PC-3 (cell line): ENCODE measurements around the gene ECE1. TPM values are rescaled to one million over a fixed set of nuclear protein-coding genes. Genes with fewer than 3 reads are reported as not detected.
"Not testable (repeated sequence)": the region's sequence is repeated elsewhere in the genome, so short reads cannot be mapped to it uniquely, and the experiment has no call there.

ENCODE experiments used
- ATAC-seq: fragments of 200-7000 bp; cut with Tn5 transposase; 2 replicates; pipeline ENCODE4 v1.9.1; 2020; ENCODE audit warnings: mild to moderate bottlenecking, moderate library complexity
- BruUV-seq: library from RNA; stranded (reverse); fragments of 400-500 nt; replicated peaks from 2 replicates; lab custom pipeline; 2021; lab: Mats Ljungman, UMichigan
- CTCF ChIA-PET: fragments of 300-600 bp; sonication (Branson Sonifier 250); formaldehyde crosslinking; loops from one replicate; lab custom pipeline; 2022; ENCODE audit warnings: antibody characterized with exemption; lab: Charles Lee
- POLR2A ChIA-PET: fragments of 300-600 bp; sonication (Branson Sonifier 250); formaldehyde crosslinking; loops from one replicate; lab custom pipeline; 2022; ENCODE audit warnings: antibody characterized with exemption; ENCODE audit not compliant: unreplicated experiment; lab: Charles Lee
- DNase-seq: peaks from one replicate; pipeline ENCODE4 v3.0.0-alpha.2; 2015
- H2AFZ ChIP-seq: fragments of 300-600 bp; sonication (generic); 2 replicates; pipeline ENCODE4 v1.6.0; 2016; ENCODE audit warnings: antibody characterized with exemption, low read length
- H3F3A ChIP-seq: fragments of 300-600 bp; sonication (generic); one replicate; pipeline ENCODE4 v1.6.0; 2017; ENCODE audit warnings: antibody characterized with exemption, low read length, control low read depth, mild to moderate bottlenecking; ENCODE audit not compliant: unreplicated experiment
- H3K27ac ChIP-seq: fragments of 300-600 bp; sonication (generic); 2 replicates; pipeline ENCODE4 v1.5.1; 2016; ENCODE audit warnings: mild to moderate bottlenecking, low read length
- H3K27me3 ChIP-seq: fragments of 300-600 bp; sonication (generic); 2 replicates; pipeline ENCODE4 v1.6.1; 2016; ENCODE audit warnings: low read length, mixed read lengths
- H3K36me3 ChIP-seq: fragments of 300-600 bp; sonication (generic); 2 replicates; pipeline ENCODE4 v1.6.1; 2016; ENCODE audit warnings: low read depth, mixed run types, low read length, mixed read lengths
- H3K4me1 ChIP-seq: fragments of 300-600 bp; sonication (generic); 2 replicates; pipeline ENCODE4 v1.5.1; 2016; ENCODE audit warnings: low read length; ENCODE audit not compliant: insufficient read depth
- H3K4me2 ChIP-seq: fragments of 300-600 bp; sonication (generic); 2 replicates; pipeline ENCODE4 v1.6.0; 2016; ENCODE audit warnings: low read length
- H3K4me3 ChIP-seq: fragments of 300-600 bp; sonication (generic); 2 replicates; pipeline ENCODE4 v1.5.1; 2016; ENCODE audit warnings: mild to moderate bottlenecking, low read length, mixed read lengths
- H3K79me2 ChIP-seq: fragments of 300-600 bp; sonication (generic); 2 replicates; pipeline ENCODE4 v1.6.1; 2017; ENCODE audit warnings: low read length, mixed read lengths
- H3K9ac ChIP-seq: fragments of 300-600 bp; sonication (generic); 2 replicates; pipeline ENCODE4 v1.6.0; 2016; ENCODE audit warnings: mild to moderate bottlenecking, low read length
- H3K9me2 ChIP-seq: fragments of 300-600 bp; sonication (generic); replicated peaks from 2 replicates; pipeline ENCODE4 v1.6.1; 2016; ENCODE audit warnings: mixed run types, low read length, mixed read lengths
- H3K9me3 ChIP-seq: fragments of 300-600 bp; sonication (generic); 2 replicates; pipeline ENCODE4 v1.6.1; 2016; ENCODE audit warnings: low read length, mixed read lengths
- H4K20me1 ChIP-seq: fragments of 300-600 bp; sonication (generic); 2 replicates; pipeline ENCODE4 v1.6.1; 2016; ENCODE audit warnings: low read length, mixed read lengths
- EZH2 ChIP-seq: fragments of 300-600 bp; sonication (generic); IDR thresholded peaks from one replicate; pipeline ENCODE4 v1.6.1; 2017; ENCODE audit warnings: antibody characterized with exemption, mild to moderate bottlenecking, low read length; ENCODE audit not compliant: unreplicated experiment
- EZH2phosphoT487 ChIP-seq: fragments of 300-600 bp; sonication (generic); IDR thresholded peaks from 2 replicates; pipeline ENCODE4 v1.6.1; 2018; ENCODE audit warnings: mild to moderate bottlenecking, antibody characterized with exemption, low read length, borderline replicate concordance
- intact Hi-C: fragments of 100-400 bp; cut with micrococcal nuclease; formaldehyde crosslinking; loops from 2 replicates; pipeline ENCODE4 v1.9.0; 2023
- total RNA-seq: library from RNA; depleted of rRNA; stranded (reverse); fragments of >200 nt; gene quantifications from 2 replicates; pipeline ENCODE4 v1.2.3, GENCODE V29; 2014
- TF ChIP-seq, protein P1 (sequence below): fragments of 300-600 bp; sonication (generic); conservative IDR thresholded peaks from 2 replicates; pipeline ENCODE4 v1.5.1; 2017; ENCODE audit warnings: antibody characterized with exemption, low read depth, mild to moderate bottlenecking, low read length

Gene ECE1
- total RNA-seq, 1 experiment from 2014 or later = 86.8 TPM

DNA sequence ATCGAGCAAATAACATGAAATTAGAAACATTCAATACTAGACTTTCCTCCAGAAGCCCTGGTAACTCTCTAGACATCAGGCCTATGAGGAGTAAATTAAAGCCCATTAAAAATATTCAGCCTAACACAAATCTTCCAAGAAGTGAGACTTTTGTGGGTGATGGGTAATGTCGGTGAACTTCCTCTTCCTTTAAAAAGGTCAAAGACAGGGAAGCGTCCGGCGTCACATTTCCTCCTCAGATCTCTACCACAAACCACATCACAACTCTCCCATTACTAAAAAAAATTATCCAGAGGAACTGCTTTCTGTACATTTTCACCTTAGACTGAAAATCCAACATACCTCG, 115.0 kb downstream of the ECE1 start:
- intact Hi-C loops = loop anchor here (5.0 to 10.0 kb wide), 3 partner anchors 60 to 603 kb away; no protein-coding TSS in a partner anchor
- H3K4me2 ChIP-seq = peak overlapping the region; percentile 81
- no peak overlapping the region for H3K27ac ChIP-seq
- ATAC-seq (no peak), DNase-seq (peak; percentile 27)
- ChIA-PET CTCF (no interaction called here), POLR2A (no interaction called here)
- H3K9me2 ChIP-seq = no peaks in the 10 kb centered on the region
- peak overlapping the region; percentile 2; the same call in 1 of the 2 replicates for H2AFZ ChIP-seq
- H3K79me2 ChIP-seq = peaks cover 53% of the 10 kb centered on the region
- no peaks in the 10 kb centered on the region for H3F3A ChIP-seq
- peak overlapping the region; percentile 81 for H3K9ac ChIP-seq
- H3K4me3 ChIP-seq = peak overlapping the region; percentile 91
- no peaks in the 10 kb centered on the region for H3K9me3 ChIP-seq
- H3K36me3 ChIP-seq = no peaks in the 10 kb centered on the region
- H4K20me1 ChIP-seq = peaks cover 13% of the 10 kb centered on the region
- TSS peak; percentile 56 for BruUV-seq
- H3K27me3 ChIP-seq = no peaks in the 10 kb centered on the region
- TF ChIP-seq, protein P1, sequence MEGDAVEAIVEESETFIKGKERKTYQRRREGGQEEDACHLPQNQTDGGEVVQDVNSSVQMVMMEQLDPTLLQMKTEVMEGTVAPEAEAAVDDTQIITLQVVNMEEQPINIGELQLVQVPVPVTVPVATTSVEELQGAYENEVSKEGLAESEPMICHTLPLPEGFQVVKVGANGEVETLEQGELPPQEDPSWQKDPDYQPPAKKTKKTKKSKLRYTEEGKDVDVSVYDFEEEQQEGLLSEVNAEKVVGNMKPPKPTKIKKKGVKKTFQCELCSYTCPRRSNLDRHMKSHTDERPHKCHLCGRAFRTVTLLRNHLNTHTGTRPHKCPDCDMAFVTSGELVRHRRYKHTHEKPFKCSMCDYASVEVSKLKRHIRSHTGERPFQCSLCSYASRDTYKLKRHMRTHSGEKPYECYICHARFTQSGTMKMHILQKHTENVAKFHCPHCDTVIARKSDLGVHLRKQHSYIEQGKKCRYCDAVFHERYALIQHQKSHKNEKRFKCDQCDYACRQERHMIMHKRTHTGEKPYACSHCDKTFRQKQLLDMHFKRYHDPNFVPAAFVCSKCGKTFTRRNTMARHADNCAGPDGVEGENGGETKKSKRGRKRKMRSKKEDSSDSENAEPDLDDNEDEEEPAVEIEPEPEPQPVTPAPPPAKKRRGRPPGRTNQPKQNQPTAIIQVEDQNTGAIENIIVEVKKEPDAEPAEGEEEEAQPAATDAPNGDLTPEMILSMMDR = no peak
- no peak for TF ChIP-seq EZH2phosphoT487
- TF ChIP-seq EZH2 = no peak
- peaks cover 13% of the 10 kb centered on the region for H3K4me1 ChIP-seq

DNA sequence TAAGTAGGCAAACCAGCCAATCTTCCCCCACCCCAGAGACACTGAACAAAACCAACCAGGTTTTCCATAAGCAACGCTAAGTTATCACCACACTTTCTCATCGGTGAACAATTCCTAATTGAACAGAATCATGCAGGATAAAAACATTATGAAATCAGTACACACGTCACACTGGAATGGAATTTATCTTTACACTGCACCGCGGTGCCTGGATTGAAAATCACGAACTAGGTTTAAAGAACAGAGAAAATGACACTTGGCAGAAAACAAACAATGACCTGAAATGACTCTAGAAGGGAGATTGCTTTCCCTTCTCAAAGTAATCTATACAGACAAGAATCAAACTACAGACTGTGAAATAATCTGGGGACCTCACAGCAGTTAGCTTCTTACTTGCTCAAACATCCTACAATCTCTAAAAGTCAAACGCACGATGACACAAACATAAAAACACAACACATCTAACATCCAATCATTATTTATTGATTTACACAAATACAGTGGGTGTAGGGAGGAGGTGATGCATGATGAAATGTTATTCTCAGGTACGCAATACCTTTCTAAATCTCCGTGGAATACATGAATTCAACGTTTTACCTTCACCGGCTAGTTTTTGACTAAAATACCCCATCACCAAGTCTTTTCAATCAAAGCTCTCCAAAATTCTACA, 115.5 kb downstream of the ECE1 start:
- Histone ChIP-seq H3K9me2 (no peaks in the 10 kb centered on the region), H3K36me3 (no peaks in the 10 kb centered on the region), H2AFZ (0 out of 2 replicates have a peak overlapping the region, but pooled peaks have one; percentile 2), H4K20me1 (peaks cover 13% of the 10 kb centered on the region), H3K4me2 (peak overlapping the region; percentile 81), H3K9ac (peak overlapping the region; percentile 81), H3K79me2 (peaks cover 56% of the 10 kb centered on the region), H3K27me3 (no peaks in the 10 kb centered on the region), H3K4me1 (peaks cover 13% of the 10 kb centered on the region), H3K9me3 (no peaks in the 10 kb centered on the region), H3F3A (no peaks in the 10 kb centered on the region), H3K27ac (no peak overlapping the region), H3K4me3 (peak overlapping the region; percentile 91)
- ATAC-seq (no peak), DNase-seq (peak; percentile 27)
- intact Hi-C loops = loop anchor here (5.0 to 10.0 kb wide), 3 partner anchors 60 to 602 kb away; no protein-coding TSS in a partner anchor
- ChIA-PET CTCF (no interaction called here), POLR2A (no interaction called here)
- no TSS peak for BruUV-seq
- no peak for TF ChIP-seq EZH2phosphoT487
- TF ChIP-seq, protein P1 = no peak
- no peak for TF ChIP-seq EZH2

DNA sequence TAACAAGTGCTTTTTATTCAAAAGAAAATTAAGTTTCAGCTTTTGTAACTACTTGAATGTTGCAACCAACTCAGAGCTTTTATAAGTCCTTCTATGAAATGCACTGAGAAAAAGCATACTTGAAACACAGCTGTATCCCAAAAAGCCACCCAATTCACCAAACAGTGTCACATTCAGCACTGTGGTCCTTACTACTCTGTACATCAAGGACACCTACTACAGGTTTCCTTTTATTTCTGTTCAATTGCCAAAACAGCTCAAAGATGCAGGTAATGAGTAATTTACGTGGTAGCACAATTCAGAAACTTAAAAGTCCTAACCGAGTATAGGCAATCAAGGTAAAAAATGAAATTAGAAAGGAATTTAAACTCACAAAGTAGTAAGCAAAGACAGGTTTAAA, 116.0 kb downstream of the ECE1 start:
- ChIA-PET CTCF (no interaction called here), POLR2A (no interaction called here)
- no peak for ATAC-seq
- no peak overlapping the region for H3K27ac ChIP-seq
- TF ChIP-seq EZH2 (no peak), EZH2phosphoT487 (no peak)
- TF ChIP-seq, protein P1 = no peak
- no peaks in the 10 kb centered on the region for H3F3A ChIP-seq
- peak overlapping the region; percentile 81; the same call in 1 of the 2 replicates for H3K9ac ChIP-seq
- H3K4me2 ChIP-seq = peak overlapping the region; percentile 81
- H3K4me1 ChIP-seq = peaks cover 13% of the 10 kb centered on the region
- H3K4me3 ChIP-seq = peak overlapping the region; percentile 91
- intact Hi-C loops = loop anchor here (10.0 kb wide), 1 partner anchor 59 kb away; no protein-coding TSS in a partner anchor
- no peak for DNase-seq
- peaks cover 13% of the 10 kb centered on the region for H4K20me1 ChIP-seq
- H2AFZ ChIP-seq = no peak overlapping the region
- no peaks in the 10 kb centered on the region for H3K9me3 ChIP-seq
- no peaks in the 10 kb centered on the region for H3K9me2 ChIP-seq
- no peaks in the 10 kb centered on the region; the same call in 1 of the 2 replicates for H3K36me3 ChIP-seq
- peaks cover 60% of the 10 kb centered on the region for H3K79me2 ChIP-seq
- no peaks in the 10 kb centered on the region for H3K27me3 ChIP-seq
- BruUV-seq = no TSS peak

DNA sequence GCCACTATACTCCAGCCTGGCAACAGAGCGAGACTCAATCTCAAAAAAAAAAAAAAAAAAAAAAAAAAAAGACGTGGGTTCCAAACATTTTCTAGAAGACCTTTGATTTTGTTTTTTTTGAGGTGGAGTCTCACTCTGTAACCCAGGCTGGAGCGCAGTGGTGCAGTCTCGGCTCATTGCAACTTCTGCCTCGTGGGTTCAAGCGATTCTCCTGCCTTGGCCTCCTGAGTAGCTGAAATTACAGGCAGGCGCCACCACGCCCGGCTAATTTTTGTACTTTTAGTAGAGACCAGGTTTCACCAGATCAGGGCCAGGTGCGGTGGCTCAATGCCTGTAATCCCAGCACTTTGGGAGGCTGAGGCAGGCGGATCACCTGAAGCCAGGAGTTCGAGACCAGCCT, 117.2 kb downstream of the ECE1 start:
- POLR2A ChIA-PET, CTCF ChIA-PET, H2AFZ ChIP-seq, DNase-seq, H3K9me3 ChIP-seq, H3K9me2 ChIP-seq, H3K27me3 ChIP-seq, H3F3A ChIP-seq, H3K9ac ChIP-seq, H3K36me3 ChIP-seq, ATAC-seq, H3K4me2 ChIP-seq, BruUV-seq, H3K27ac ChIP-seq, H3K4me3 ChIP-seq: not testable (repeated sequence)
- intact Hi-C loops = loop anchor here (10.0 kb wide), 1 partner anchor 58 kb away; no protein-coding TSS in a partner anchor
- H3K4me1 ChIP-seq = peaks cover 13% of the 10 kb centered on the region
- H3K79me2 ChIP-seq = peaks cover 64% of the 10 kb centered on the region
- H4K20me1 ChIP-seq = peaks cover 13% of the 10 kb centered on the region
